ENCODE data around the gene C7orf33. TPM values are rescaled to one million over a fixed set of nuclear protein-coding genes. Genes with fewer than 3 reads are reported as not detected.
A peak's percentile ranks its signal among the peaks of the same experiment; 100 is the strongest.

Gene C7orf33
- total and polyA plus RNA-seq, 2 of the 8 experiments (the other 6 are each of a cell fraction or from before 2014, with no cell fraction given): not detected

GRCh38 chr7:148556892-148557291 lies 33.7 kb upstream of the C7orf33 start:
- no peak overlapping the region for H4K5ac ChIP-seq (ENCODE audit: insufficient read length, low read depth, low read length)
- no peak overlapping the region for H3K23ac ChIP-seq (ENCODE audit: insufficient read length)
- 0 out of 2 replicates have a peak overlapping the region, but pooled peaks have one; percentile 16 for H2BK5ac ChIP-seq (ENCODE audit: low read depth, low read length)
- CTCF ChIA-PET (ENCODE audit: partially characterized antibody): interaction anchor here (0.6 to 1.8 kb wide), 5 partner anchors 18 to 218 kb away, joined by 3 to 5 read pairs (median 3); no protein-coding TSS in a partner anchor
- H3K14ac ChIP-seq (ENCODE audit: insufficient read length): no peak overlapping the region
- no peak overlapping the region for H3K4me2 ChIP-seq (ENCODE audit: insufficient read depth in 1 of 2, low read depth in 2 of 2, low read length in 2 of 2)
- no peak overlapping the region for H2BK120ac ChIP-seq (replicated peaks; ENCODE audit: low read depth, low read length)
- no peak overlapping the region for H3K9ac ChIP-seq (replicated peaks in 1 of 4; ENCODE audit: extremely low read depth in 1 of 4, low read depth in 3 of 4, low read length in 3 of 4)
- POLR2A ChIA-PET (ENCODE audit: partially characterized antibody): no interaction called here
- no peaks in the 10 kb centered on the region; a peak in 1 of 7 replicates for H3K4me1 ChIP-seq (replicated peaks in 1 of 4; ENCODE audit: control insufficient read depth in 3 of 4, insufficient read depth in 4 of 4, low read length in 3 of 4)
- WGBS, 2 experiments (ENCODE audit: extremely low coverage in 1 of 2, insufficient coverage in 1 of 2, insufficient read length in 1 of 2, insufficient replicate concordance in 2 of 2, low coverage in 1 of 2, low lambda C conversion rate in 2 of 2, missing lambda C conversion rate in 1 of 2): 86% methylated on average over 3 of the region's 3 CpGs; no CpG with 5 or more reads in 1 of the 2 experiments
- H3K4me3 ChIP-seq (ENCODE audit: extremely low read depth in 1 of 4, insufficient read depth in 2 of 4, low read depth in 3 of 4, low read length in 4 of 4): no peak overlapping the region
- FAIRE-seq (no peak), DNase-seq (ENCODE audit: low read depth in 1 of 2, low spot score in 2 of 2) (no peak)
- no peak overlapping the region for H2BK12ac ChIP-seq (ENCODE audit: low read depth, low read length)
- no peak overlapping the region for H2AFZ ChIP-seq (ENCODE audit: low read length)
- H3K27me3 ChIP-seq (replicated peaks in 1 of 4; ENCODE audit: control insufficient read depth in 3 of 4, extremely low read depth in 1 of 4, insufficient read depth in 3 of 4, low read length in 3 of 4): no peaks in the 10 kb centered on the region
- no peaks in the 10 kb centered on the region for H3K79me2 ChIP-seq (ENCODE audit: control insufficient read depth in 1 of 2, insufficient read depth in 2 of 2, low read length in 2 of 2)
- 0 out of 2 replicates have a peak, but pooled peaks cover 2% of the 10 kb centered on the region for H3K23me2 ChIP-seq (ENCODE audit: low read depth, low read length)
- H3K9me3 ChIP-seq (ENCODE audit: insufficient read depth in 2 of 2, low read depth in 1 of 2, low read length in 1 of 2): no peaks in the 10 kb centered on the region; a peak in 1 of 4 replicates
- no peak overlapping the region for H3K18ac ChIP-seq (ENCODE audit: extremely low read depth, low read length)
- no peak overlapping the region for H4K8ac ChIP-seq (ENCODE audit: extremely low read depth, insufficient read depth, low read length)
- H2AK5ac ChIP-seq (ENCODE audit: low read depth, low read length): no peak overlapping the region
- no peaks in the 10 kb centered on the region for H4K20me1 ChIP-seq (replicated peaks in 1 of 2; ENCODE audit: control insufficient read depth in 1 of 2, insufficient read depth in 2 of 2, low read length in 2 of 2)
- H2BK15ac ChIP-seq (ENCODE audit: low read length): no peak overlapping the region
- no peaks in the 10 kb centered on the region for H3K36me3 ChIP-seq (ENCODE audit: control insufficient read depth in 2 of 4, insufficient read depth in 4 of 4, low read length in 3 of 4)
- no peak overlapping the region for H3K4ac ChIP-seq (replicated peaks; ENCODE audit: insufficient read length, low read depth, low read length)
- H3K27ac ChIP-seq (ENCODE audit: low read depth, low read length): no peak overlapping the region
- H4K91ac ChIP-seq (replicated peaks; ENCODE audit: insufficient read length, low read length): no peak overlapping the region
- H3K79me1 ChIP-seq (ENCODE audit: low read depth, low read length): no peaks in the 10 kb centered on the region
- H2BK20ac ChIP-seq (ENCODE audit: low read length): no peak overlapping the region
- H3K56ac ChIP-seq (replicated peaks; ENCODE audit: insufficient read length, low read depth, low read length): no peak overlapping the region
- TF ChIP-seq GABPA (IDR thresholded peaks at IDR 0.05; ENCODE audit: borderline replicate concordance, insufficient read depth, low read length): no peak
- no peak for TF ChIP-seq CHD2 (IDR thresholded peaks at IDR 0.05; ENCODE audit: low read length)
- TF ChIP-seq CHD1 (IDR thresholded peaks at IDR 0.05; ENCODE audit: low read depth, low read length): no peak
- TF ChIP-seq CREB1 (IDR thresholded peaks at IDR 0.05): no peak
- TF ChIP-seq EP300 (IDR thresholded peaks at IDR 0.05; ENCODE audit: borderline replicate concordance in 1 of 2, low read depth in 2 of 2, low read length in 2 of 2): no peak
- no peak for TF ChIP-seq EZH2 (IDR thresholded peaks at IDR 0.05; ENCODE audit: low read depth, low read length, severe bottlenecking)
- no peak for TF ChIP-seq SAP30 (IDR thresholded peaks at IDR 0.05; ENCODE audit: insufficient read depth, insufficient replicate concordance, low read length)
- TF ChIP-seq JUN (IDR thresholded peaks at IDR 0.05; ENCODE audit: low read depth, low read length): no peak
- no peak for TF ChIP-seq E2F6 (IDR thresholded peaks at IDR 0.05)
- TF ChIP-seq CTCF (IDR thresholded peaks at IDR 0.05; ENCODE audit: control extremely low read depth in 1 of 3, insufficient read depth in 1 of 3, low read depth in 1 of 3, low read length in 3 of 3): no peak
- TF ChIP-seq BACH1 (IDR thresholded peaks at IDR 0.05; ENCODE audit: low read length): no peak

All from H1 (cell line).